Endodermal cell (in vitro differentiated cells): ENCODE measurements around the gene COL8A1. TPM values are rescaled to one million over a fixed set of nuclear protein-coding genes. Genes with fewer than 3 reads are reported as not detected.

ENCODE experiments used
- DNase-seq: peaks from one replicate; pipeline ENCODE4 v3.0.0-alpha.2; 2017
- H3K27ac ChIP-seq: 2 replicates; pipeline ENCODE4 v1.5.1; 2013; ENCODE audit warnings: mild to moderate bottlenecking, low read depth, low read length, moderate library complexity
- H3K27me3 ChIP-seq: 2 replicates; pipeline ENCODE4 v1.6.1; 2013; ENCODE audit warnings: mild to moderate bottlenecking, low read length, moderate library complexity; ENCODE audit not compliant: insufficient read depth, control insufficient read depth, poor library complexity, severe bottlenecking
- H3K36me3 ChIP-seq: 2 replicates; pipeline ENCODE4 v1.7.0; 2013; ENCODE audit warnings: mild to moderate bottlenecking, low read length, moderate library complexity; ENCODE audit not compliant: control insufficient read depth, insufficient read depth
- H3K4me1 ChIP-seq: one replicate; pipeline ENCODE4 v1.7.0; 2013; ENCODE audit warnings: low read length; ENCODE audit not compliant: control insufficient read depth, insufficient read depth
- H3K4me3 ChIP-seq: 2 replicates; pipeline ENCODE4 v1.5.1; 2013; ENCODE audit warnings: mild to moderate bottlenecking, low read length, moderate library complexity
- H3K9ac ChIP-seq: 2 replicates; pipeline ENCODE4 v1.6.1; 2013; ENCODE audit warnings: mild to moderate bottlenecking, low read length, moderate library complexity; ENCODE audit not compliant: poor library complexity, severe bottlenecking; ENCODE audit errors: extremely low read depth
- H3K9me3 ChIP-seq: 2 replicates; pipeline ENCODE4 v1.6.1; 2013; ENCODE audit warnings: mild to moderate bottlenecking, low read length, moderate library complexity; ENCODE audit not compliant: control insufficient read depth
- H3K27ac Mint-ChIP-seq: 2 replicates; pipeline ENCODE4 v1.8.0; 2020; ENCODE audit warnings: mixed read lengths
- H3K27me3 Mint-ChIP-seq: 2 replicates; pipeline ENCODE4 v1.8.0; 2021; ENCODE audit warnings: mild to moderate bottlenecking, mixed read lengths; ENCODE audit not compliant: insufficient read depth
- H3K36me3 Mint-ChIP-seq: 2 replicates; pipeline ENCODE4 v1.8.0; 2020; ENCODE audit warnings: low read depth, mixed read lengths
- H3K4me1 Mint-ChIP-seq: 2 replicates; pipeline ENCODE4 v1.8.0; 2020; ENCODE audit warnings: mixed read lengths
- H3K4me3 Mint-ChIP-seq: 2 replicates; pipeline ENCODE4 v1.8.0; 2020; ENCODE audit warnings: mild to moderate bottlenecking, moderate library complexity, mixed read lengths
- H3K9me3 Mint-ChIP-seq: 2 replicates; pipeline ENCODE4 v1.8.0; 2020; ENCODE audit warnings: mild to moderate bottlenecking, mixed read lengths
- WGBS, 2 experiments: methylation state at CpG; one replicate each; pipeline versions ENCODE4 v1.1.5 to v1.1.7; 2013; ENCODE audit warnings: missing lambda C conversion rate in 2 of 2, mixed read lengths in 1 of 2; ENCODE audit not compliant: insufficient coverage in 1 of 2, insufficient read length in 1 of 2; 5-methylcytosine and 5-hydroxymethylcytosine counted together
- total RNA-seq, 2 donors: library from RNA; stranded (reverse); fragmentation: NEBNext Ultra II Directional in 1 of 2; extraction: Animal tissue kit (Norgen Biotek cat#: 25700) in 1 of 2; gene quantifications; 2 replicates in 1 of 2; 3 replicates in 1 of 2; pipeline ENCODE4 v1.2.1, GENCODE V29; 2021
- TF ChIP-seq, protein P1 (sequence below): fragments of 200-600 bp; sonication (generic); conservative IDR thresholded peaks from 2 replicates; pipeline ENCODE4 v1.5.0; 2021; ENCODE audit warnings: antibody characterized with exemption, mild to moderate bottlenecking

COL8A1 gene
- total RNA-seq, 2 donors from 2014 or later, result 3.5 to 3.9 TPM

DNA sequence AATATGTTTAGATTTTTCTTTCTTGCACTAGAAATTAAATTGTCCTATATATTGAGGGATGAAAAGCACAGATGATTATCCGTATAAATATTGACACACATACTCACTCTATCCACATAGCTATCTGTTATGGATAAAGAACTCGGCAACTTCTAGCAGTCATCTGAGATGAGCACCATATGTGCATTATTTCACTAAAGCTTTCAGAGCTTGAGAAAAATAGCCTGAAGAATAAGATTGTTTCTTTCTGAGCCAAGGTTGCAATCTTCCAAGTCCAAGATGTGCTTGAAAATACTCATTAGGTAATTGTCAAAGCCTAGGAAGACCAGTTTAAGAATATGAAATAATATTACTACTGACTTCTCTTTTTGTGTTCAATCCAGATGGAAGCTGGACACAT, 40.5 kb downstream of the COL8A1 start:
- H3K27ac ChIP-seq, result no peak overlapping the region
- Mint-ChIP-seq H3K4me1 (no peaks in the 10 kb centered on the region), H3K27me3 (no peaks in the 10 kb centered on the region), H3K9me3 (no peaks in the 10 kb centered on the region), H3K27ac (no peak overlapping the region), H3K36me3 (no peaks in the 10 kb centered on the region), H3K4me3 (no peak overlapping the region)
- H3K9me3 ChIP-seq, result no peaks in the 10 kb centered on the region
- TF ChIP-seq, protein P1, sequence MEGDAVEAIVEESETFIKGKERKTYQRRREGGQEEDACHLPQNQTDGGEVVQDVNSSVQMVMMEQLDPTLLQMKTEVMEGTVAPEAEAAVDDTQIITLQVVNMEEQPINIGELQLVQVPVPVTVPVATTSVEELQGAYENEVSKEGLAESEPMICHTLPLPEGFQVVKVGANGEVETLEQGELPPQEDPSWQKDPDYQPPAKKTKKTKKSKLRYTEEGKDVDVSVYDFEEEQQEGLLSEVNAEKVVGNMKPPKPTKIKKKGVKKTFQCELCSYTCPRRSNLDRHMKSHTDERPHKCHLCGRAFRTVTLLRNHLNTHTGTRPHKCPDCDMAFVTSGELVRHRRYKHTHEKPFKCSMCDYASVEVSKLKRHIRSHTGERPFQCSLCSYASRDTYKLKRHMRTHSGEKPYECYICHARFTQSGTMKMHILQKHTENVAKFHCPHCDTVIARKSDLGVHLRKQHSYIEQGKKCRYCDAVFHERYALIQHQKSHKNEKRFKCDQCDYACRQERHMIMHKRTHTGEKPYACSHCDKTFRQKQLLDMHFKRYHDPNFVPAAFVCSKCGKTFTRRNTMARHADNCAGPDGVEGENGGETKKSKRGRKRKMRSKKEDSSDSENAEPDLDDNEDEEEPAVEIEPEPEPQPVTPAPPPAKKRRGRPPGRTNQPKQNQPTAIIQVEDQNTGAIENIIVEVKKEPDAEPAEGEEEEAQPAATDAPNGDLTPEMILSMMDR, result no peak
- no peak overlapping the region for H3K9ac ChIP-seq
- 86 to 94% methylated on average over 1 of the region's 2 CpGs for WGBS, 2 experiments
- H3K27me3 ChIP-seq, result no peaks in the 10 kb centered on the region
- H3K36me3 ChIP-seq, result no peaks in the 10 kb centered on the region
- H3K4me1 ChIP-seq, result no peaks in the 10 kb centered on the region
- DNase-seq, result no peak
- H3K4me3 ChIP-seq, result no peak overlapping the region

DNA sequence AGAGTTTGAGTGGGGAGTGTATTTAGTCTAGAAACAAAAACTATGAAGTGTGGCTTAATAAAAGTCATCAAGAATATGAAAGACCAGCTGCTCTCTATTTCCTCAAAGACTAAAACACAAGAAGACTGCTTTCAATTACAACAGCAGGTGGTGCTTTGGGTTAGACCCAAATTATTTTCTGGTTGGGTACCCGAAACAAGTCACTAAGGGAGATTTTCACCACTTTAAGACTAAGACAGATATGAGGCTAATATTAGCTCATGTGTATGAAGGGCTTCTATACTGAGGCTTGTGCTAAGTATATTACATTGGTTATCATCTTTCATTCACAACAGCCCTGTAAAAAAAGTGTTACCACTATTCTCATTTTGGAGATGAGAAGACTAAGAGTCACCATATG, 43.1 kb downstream of the COL8A1 start:
- H3K4me3 Mint-ChIP-seq, result no peak overlapping the region
- H3K9me3 ChIP-seq, result no peaks in the 10 kb centered on the region
- no peaks in the 10 kb centered on the region for H3K27me3 ChIP-seq
- H3K27ac ChIP-seq, result no peak overlapping the region
- no peaks in the 10 kb centered on the region for H3K36me3 Mint-ChIP-seq
- TF ChIP-seq, protein P1, result no peak
- H3K9me3 Mint-ChIP-seq, result no peaks in the 10 kb centered on the region
- H3K4me1 ChIP-seq, result no peaks in the 10 kb centered on the region
- H3K4me1 Mint-ChIP-seq, result no peaks in the 10 kb centered on the region
- H3K4me3 ChIP-seq, result no peak overlapping the region
- no peak overlapping the region for H3K27ac Mint-ChIP-seq
- H3K9ac ChIP-seq, result no peak overlapping the region
- no peak for DNase-seq
- no peaks in the 10 kb centered on the region for H3K36me3 ChIP-seq
- no peaks in the 10 kb centered on the region for H3K27me3 Mint-ChIP-seq
- 75% methylated on average over 1 of the region's 1 CpG; no CpG with 5 or more reads in 1 of the 2 experiments for WGBS, 2 experiments

DNA sequence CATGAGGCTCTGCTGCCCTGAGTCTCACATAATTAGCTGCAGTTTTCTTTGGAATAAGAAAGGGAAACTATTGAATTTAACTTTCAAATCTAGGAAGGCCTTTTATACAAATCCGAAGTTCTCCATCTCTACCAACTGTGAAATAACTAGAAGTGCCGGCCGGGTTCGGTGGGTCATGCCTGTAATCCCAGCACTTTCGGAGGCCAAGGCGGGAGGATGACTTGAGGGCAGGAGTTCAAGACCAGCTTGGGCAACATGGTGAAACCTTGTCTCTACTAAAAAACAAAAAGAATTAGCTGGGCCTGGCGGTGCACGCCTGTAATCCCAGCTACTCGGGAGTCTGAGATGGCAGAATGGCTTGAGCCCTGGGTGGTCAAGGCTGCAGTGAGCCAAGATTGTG, 43.6 kb downstream of the COL8A1 start:
- H3K9me3 Mint-ChIP-seq, result no peaks in the 10 kb centered on the region
- 89 to 94% methylated on average over 9 of the region's 9 CpGs for WGBS, 2 experiments

More for the DNA sequence above, 43.6 kb downstream of the COL8A1 start:
- Mint-ChIP-seq H3K4me3 (no peak overlapping the region), H3K27me3 (no peaks in the 10 kb centered on the region), H3K4me1 (no peaks in the 10 kb centered on the region), H3K27ac (no peak overlapping the region), H3K36me3 (no peaks in the 10 kb centered on the region)
- H3K27ac ChIP-seq, result no peak overlapping the region
- no peak overlapping the region for H3K9ac ChIP-seq
- H3K9me3 ChIP-seq, result no peaks in the 10 kb centered on the region
- H3K4me1 ChIP-seq, result no peaks in the 10 kb centered on the region
- no peak for DNase-seq
- H3K4me3 ChIP-seq, result no peak overlapping the region
- no peaks in the 10 kb centered on the region for H3K27me3 ChIP-seq
- H3K36me3 ChIP-seq, result no peaks in the 10 kb centered on the region
- TF ChIP-seq, protein P1, result no peak
